Measurements from ENCODE around the gene GPR61. TPM values are rescaled to one million over a fixed set of nuclear protein-coding genes. Genes with fewer than 3 reads are reported as not detected.

GPR61 gene
- total RNA-seq, 8 experiments from 2014 or later: 0.56 to 5.8 (median 2.6) TPM

GRCh38 chr1:109543988-109544735 is 4.5 kb downstream of the GPR61 start:
- peaks cover 9 to 26% of the 10 kb centered on the region in 2 donors for H3K4me1 ChIP-seq (replicated peaks in 1 of 2)
- H3K27ac ChIP-seq: no peak overlapping the region
- WGBS, 10 experiments: 63 to 88% (median 82%) methylated on average over 3 to 12 of the region's 14 CpGs; no CpG with 5 or more reads in 4 of the 10 experiments
- H3K4me3 ChIP-seq: no peak overlapping the region
- in situ Hi-C loops (cut with MboI; ENCODE audit: low pct_unique_long_range_greater_than_20kb in 2 of 9, low sequenced_read_pairs in 9 of 9, unreplicated experiment in 9 of 9): loop anchor here (10.0 to 25.0 kb wide), 6 partner anchors 81 to 443 kb away; partner anchors contain the start of genes AHCYL1 (in 6 of the 9) and EPS8L3 (in 2 of the 9)
- no peak for ATAC-seq (replicated peaks in 6 of 8)

DNA sequence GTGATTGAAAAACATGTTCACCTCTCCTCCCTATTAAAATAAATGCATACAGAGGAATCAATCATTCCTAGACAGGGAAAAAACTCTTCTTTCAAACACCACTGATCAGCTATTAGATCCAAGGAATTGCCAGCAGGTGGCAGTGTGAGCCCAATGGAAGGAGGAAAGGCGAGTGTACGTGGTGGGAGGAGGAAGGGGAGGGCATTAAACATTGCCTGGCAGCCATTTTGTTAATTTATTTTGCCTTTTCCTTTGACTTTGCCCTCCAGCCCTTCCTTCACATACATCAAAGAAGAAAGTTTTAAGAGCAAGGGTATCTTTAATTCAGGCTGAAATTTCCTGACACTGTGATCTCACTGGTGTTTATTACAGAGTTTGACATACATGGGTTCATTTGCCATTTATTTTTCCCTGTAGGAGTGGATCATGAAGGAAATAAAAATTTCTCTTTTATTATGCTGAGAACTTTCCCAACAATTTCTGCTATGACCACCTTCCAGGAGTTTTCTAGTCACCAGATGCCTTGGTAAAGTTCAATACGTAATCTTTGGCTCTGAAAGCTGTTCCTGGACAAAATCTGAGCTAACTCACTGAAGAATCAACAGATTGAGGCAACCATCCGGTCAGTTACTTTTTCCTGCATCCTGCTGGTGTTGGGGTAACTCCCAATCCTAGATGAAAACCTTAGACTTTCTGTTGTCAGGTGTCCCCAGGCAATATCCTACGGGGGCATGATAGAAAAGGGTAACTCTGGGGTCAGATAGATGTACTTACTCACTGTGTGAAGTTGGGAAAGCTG is 6.8 kb downstream of the GPR61 start:
- in situ Hi-C loops (cut with MboI; ENCODE audit: low pct_unique_long_range_greater_than_20kb in 2 of 9, low sequenced_read_pairs in 9 of 9, unreplicated experiment in 9 of 9): loop anchor here (10.0 to 25.0 kb wide), 6 partner anchors 78 to 441 kb away; partner anchors contain the start of genes AHCYL1 (in 6 of the 9) and EPS8L3 (in 2 of the 9)
- Histone ChIP-seq H3K4me3 (peak overlapping the region; percentile 81 to 97 (median 90)), H3K27ac (peak overlapping the region; percentile 3 to 20), H3K4me1 (replicated peaks in 1 of 2) (peaks cover 15 to 33% of the 10 kb centered on the region in 2 donors)
- ATAC-seq (replicated peaks in 6 of 8): peak; percentile 26 to 51 (median 40)
- 0 to 83% (median 32%) methylated on average over 1 to 5 of the region's 5 CpGs for WGBS, 10 experiments

DNA sequence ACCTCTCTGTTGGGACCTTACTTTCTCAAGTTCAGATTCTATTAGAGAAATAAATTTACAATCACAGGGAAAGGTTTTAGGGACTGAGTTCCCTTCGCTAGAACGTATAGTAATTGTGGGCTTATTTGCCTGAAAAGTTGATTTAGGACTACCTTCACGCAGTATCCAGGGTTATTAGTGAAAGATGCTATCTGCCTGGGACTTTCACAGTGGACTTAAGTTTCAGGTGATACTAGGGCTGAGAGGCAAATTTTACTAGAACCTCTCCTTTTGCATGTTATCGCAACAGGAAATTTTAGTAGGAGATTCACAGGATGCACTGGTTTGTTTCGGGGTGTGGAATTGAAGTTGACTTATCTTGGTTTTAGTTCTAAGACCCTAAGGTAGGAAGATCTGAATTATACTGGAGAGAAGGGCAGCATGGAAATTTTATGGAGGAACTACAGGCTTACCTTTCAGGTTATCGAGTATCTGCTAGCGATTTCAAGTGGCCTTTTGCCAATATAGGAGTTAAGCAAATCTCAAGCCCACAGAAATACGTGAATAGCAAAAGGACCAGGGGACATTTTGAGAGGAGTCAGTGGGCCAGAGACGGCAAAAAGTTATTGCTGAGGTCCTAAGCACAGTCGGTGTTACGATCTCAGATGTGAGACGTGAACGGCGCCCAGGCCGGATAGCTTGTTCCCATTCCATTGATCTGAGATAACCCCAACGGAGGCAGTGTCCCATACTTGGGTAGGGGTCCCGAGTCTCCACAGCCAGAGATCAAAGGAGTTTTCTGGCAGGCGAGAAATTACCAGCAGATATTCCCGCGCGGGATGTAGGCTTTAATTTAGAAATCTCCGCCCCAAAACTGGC is 8.0 kb downstream of the GPR61 start:
- peak overlapping the region; percentile 90 to 93 for H3K27ac ChIP-seq
- peak in 7 of 8 experiments; percentile 2 to 19 (median 10) for ATAC-seq (replicated peaks in 6 of 8)
- in situ Hi-C loops (cut with MboI; ENCODE audit: low pct_unique_long_range_greater_than_20kb in 2 of 9, low sequenced_read_pairs in 9 of 9, unreplicated experiment in 9 of 9): loop anchor here (10.0 to 25.0 kb wide), 6 partner anchors 77 to 440 kb away; partner anchors contain the start of genes AHCYL1 (in 6 of the 9) and EPS8L3 (in 2 of the 9)
- peaks cover 15 to 34% of the 10 kb centered on the region in 2 donors for H3K4me1 ChIP-seq (replicated peaks in 1 of 2)
- WGBS, 10 experiments: 0 to 60% (median 15%) methylated on average over 1 to 22 of the region's 22 CpGs
- peak overlapping the region; percentile 81 to 97 (median 90) for H3K4me3 ChIP-seq

DNA sequence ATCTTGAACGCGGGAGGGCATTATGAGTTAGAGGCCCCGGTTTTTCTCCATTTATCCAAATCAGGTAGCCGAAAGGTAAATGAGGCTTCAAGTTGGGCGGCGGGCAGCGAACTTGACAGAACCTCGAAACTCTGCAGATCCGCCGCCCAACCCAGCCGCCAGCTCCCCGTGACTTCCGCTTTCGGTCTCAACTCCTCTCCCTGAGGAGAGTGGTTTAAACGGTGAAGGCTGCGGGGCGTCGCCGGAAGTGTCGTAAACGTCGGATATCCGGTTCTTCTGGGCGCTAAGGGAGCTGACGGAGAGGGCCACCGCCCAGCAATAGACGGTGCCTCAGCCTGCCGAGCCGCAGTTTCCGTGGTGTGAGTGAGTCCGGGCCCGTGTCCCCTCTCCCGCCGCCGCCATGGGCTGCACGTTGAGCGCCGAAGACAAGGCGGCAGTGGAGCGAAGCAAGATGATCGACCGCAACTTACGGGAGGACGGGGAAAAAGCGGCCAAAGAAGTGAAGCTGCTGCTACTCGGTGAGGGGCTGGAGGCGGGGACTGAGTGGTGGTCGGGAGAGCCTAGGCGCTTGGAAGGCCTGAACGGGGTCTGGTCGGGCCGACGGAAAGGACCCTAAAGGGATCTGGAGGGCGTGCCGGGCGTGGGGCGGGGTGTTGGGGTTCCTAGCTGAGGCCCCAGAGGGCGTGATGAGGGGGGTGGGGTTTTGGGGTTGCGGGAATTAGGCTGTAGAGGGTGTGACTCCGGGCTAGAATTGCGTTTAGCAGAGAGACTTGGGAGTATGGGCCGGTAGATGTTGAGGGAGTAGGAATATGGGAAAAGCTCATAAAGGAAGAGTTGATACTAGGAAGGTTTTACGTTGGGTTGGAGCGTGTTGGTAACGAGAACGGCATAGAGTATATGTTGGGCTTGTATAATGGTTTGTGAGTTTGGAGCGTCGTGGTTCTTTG is 8.9 kb downstream of the GPR61 start, which contains the start of gene GNAI3:
Gene GNAI3 (plus strand): TSS at position 295 of the 947 bp plus-strand sequence. CDS start 106 bp downstream, at position 401.
- ATAC-seq (replicated peaks in 6 of 8): peak; percentile 89 to 99 (median 98)
- 0 to 20% (median 1%) methylated on average over 1 to 39 of the region's 68 CpGs for WGBS, 10 experiments
- in situ Hi-C loops (cut with MboI; ENCODE audit: low pct_unique_long_range_greater_than_20kb in 2 of 9, low sequenced_read_pairs in 9 of 9, unreplicated experiment in 9 of 9): loop anchor here (10.0 to 25.0 kb wide), 6 partner anchors 76 to 439 kb away; partner anchors contain the start of genes AHCYL1 (in 6 of the 9) and EPS8L3 (in 2 of the 9)
- Histone ChIP-seq H3K4me3 (peak within 1 kb of the TSS; percentile 81 to 97 (median 90)), H3K4me1 (replicated peaks in 1 of 2) (peaks cover 15 to 35% of the 10 kb centered on the region in 2 donors), H3K27ac (peak within 1 kb of the TSS; percentile 90 to 93)

DNA sequence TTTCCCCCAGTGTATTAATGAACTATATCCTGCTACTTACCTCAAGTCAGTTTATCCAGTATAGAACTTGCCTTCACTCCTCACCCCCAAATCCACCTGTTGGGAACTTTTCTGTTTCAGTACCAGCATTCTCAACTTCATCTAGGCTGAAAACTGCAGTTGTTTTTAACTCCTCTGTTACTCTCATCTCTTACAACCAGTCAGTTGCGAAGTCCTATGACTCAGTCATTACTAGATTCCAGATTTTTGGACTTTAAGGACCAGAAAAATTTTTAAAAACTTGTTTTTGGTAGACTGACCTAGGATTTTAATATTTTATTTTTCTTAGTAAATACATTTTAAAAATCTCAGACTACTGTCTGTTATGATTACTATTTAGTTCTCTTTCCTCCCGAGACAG is 16.9 kb downstream of the GPR61 start:
- H3K27ac ChIP-seq: no peak overlapping the region
- no peak overlapping the region for H3K4me3 ChIP-seq
- WGBS, 10 experiments: 50 to 100% (median 90%) methylated on average over 1 to 2 of the region's 2 CpGs; no CpG with 5 or more reads in 3 of the 10 experiments
- H3K4me1 ChIP-seq (replicated peaks in 1 of 2): peaks cover 2 to 3% of the 10 kb centered on the region in 2 donors
- ATAC-seq (replicated peaks in 6 of 8): no peak
- in situ Hi-C loops (cut with MboI; ENCODE audit: low pct_unique_long_range_greater_than_20kb in 2 of 9, low sequenced_read_pairs in 9 of 9, unreplicated experiment in 9 of 9): no loop called here

DNA sequence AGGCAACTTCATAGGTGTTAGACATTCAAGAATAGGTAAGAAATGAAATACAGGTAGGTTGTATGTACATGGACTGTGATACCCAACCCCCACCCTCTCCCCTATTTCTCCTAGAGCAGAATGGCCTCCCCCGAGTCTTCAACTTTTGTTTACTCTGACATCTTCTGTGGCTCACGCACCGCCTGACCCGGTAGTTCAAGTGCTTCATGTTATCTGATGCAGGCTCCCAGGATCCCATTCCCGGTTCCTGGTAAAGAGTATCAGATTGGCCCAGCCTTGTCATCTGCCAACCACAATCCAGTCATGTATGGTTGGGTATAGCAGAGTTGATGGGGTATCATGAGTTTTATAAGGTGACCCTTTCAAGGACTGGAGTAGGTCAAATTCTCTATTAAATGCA is 17.8 kb downstream of the GPR61 start:
- Histone ChIP-seq H3K4me1 (replicated peaks in 1 of 2) (peaks cover 2 to 3% of the 10 kb centered on the region in 2 donors), H3K4me3 (no peak overlapping the region), H3K27ac (no peak overlapping the region)
- in situ Hi-C loops (cut with MboI; ENCODE audit: low pct_unique_long_range_greater_than_20kb in 2 of 9, low sequenced_read_pairs in 9 of 9, unreplicated experiment in 9 of 9): no loop called here
- no peak for ATAC-seq (replicated peaks in 6 of 8)
- WGBS, 10 experiments: 77 to 100% (median 90%) methylated on average over 2 to 5 of the region's 5 CpGs; no CpG with 5 or more reads in 3 of the 10 experiments

GRCh38 chr1:109559995-109560394 is 20.3 kb downstream of the GPR61 start:
- H3K4me3 ChIP-seq: no peak overlapping the region
- in situ Hi-C loops (cut with MboI; ENCODE audit: low pct_unique_long_range_greater_than_20kb in 2 of 9, low sequenced_read_pairs in 9 of 9, unreplicated experiment in 9 of 9): no loop called here
- no peak overlapping the region for H3K27ac ChIP-seq
- peaks cover 5 to 10% of the 10 kb centered on the region in 2 donors for H3K4me1 ChIP-seq (replicated peaks in 1 of 2)
- no peak for ATAC-seq (replicated peaks in 6 of 8)

DNA sequence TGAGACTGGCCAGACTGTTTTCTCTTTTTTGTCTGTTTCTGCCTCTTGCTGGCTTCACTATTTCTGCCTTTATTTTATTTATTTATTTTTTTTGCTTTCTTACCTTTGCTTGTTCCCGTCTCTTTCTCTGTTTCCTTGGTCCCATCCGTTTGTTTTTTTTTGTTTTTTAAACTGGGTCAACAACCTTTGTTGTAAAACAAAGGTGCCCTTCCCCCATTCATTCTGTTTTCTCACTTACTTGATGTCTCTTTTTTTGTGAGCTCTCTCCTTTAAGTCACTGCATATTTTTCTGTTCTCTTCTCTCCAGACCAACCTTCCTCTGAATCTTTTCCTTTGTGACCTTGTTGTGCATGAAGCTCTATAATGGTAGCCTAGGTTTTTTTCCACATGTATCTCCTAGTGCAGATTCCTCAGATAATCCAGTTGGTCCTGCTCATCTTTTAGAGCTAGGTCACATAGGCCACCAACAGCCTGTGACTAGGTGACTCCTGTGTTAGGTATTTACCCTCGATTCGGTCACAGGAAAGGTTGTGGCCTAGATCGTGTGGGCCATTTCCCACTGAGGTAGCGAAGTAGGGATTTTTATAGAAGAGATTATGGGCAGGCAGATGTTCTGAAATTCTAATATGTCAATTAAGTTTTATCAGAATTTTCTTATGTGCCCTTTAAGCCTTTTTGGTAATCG is 24.7 kb downstream of the GPR61 start:
- in situ Hi-C loops (cut with MboI; ENCODE audit: low pct_unique_long_range_greater_than_20kb in 2 of 9, low sequenced_read_pairs in 9 of 9, unreplicated experiment in 9 of 9): no loop called here
- no peak overlapping the region for H3K4me3 ChIP-seq
- no peak for ATAC-seq (replicated peaks in 6 of 8)
- peaks cover 5 to 8% of the 10 kb centered on the region in 2 donors for H3K4me1 ChIP-seq (replicated peaks in 1 of 2)
- WGBS, 10 experiments: 55 to 98% (median 77%) methylated on average over 3 to 7 of the region's 7 CpGs
- no peak overlapping the region for H3K27ac ChIP-seq

DNA sequence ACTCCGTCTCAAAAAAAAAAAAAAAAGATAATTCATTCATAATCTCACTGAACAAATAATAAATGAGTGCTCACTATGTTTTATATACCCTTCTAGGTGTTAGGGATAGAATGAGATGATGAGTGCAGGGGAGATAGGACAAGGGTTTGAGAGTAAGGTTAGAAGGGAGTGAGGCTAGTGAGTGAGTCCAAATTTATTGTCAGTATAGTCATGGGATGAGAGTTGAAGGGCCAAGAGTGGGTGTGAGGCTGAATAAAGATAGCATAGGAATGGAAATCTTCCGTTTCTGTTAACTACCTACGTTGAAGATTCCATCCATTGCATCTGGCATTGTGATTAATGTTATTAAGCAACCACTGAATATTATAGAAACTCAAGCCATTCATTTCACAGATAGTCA is 25.6 kb downstream of the GPR61 start:
- Histone ChIP-seq H3K4me1 (replicated peaks in 1 of 2) (peaks cover 5 to 8% of the 10 kb centered on the region in 2 donors), H3K4me3 (no peak overlapping the region), H3K27ac (no peak overlapping the region)
- 70 to 100% (median 96%) methylated on average over 2 to 3 of the region's 3 CpGs; no CpG with 5 or more reads in 1 of the 10 experiments for WGBS, 10 experiments
- no peak for ATAC-seq (replicated peaks in 6 of 8)
- in situ Hi-C loops (cut with MboI; ENCODE audit: low pct_unique_long_range_greater_than_20kb in 2 of 9, low sequenced_read_pairs in 9 of 9, unreplicated experiment in 9 of 9): no loop called here

DNA sequence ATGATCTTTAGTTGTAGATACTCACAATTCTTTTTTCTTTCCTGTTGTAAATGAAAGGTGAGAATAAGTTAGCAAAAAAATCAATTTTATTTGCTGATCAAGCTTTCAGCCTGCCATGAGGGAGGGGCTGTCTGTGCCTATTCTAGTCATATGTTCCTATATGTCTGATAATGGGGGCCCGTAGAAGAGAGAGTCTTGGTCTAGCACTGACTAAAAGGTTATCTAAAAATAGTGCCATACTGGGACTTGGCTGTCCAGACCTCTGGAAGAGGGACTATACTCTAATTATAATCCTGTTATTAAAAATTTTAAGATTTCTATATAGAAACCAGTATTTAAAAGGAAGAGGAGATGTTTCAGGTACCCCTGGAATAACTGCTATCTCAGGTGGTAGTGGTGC is 27.3 kb downstream of the GPR61 start:
- in situ Hi-C loops (cut with MboI; ENCODE audit: low pct_unique_long_range_greater_than_20kb in 2 of 9, low sequenced_read_pairs in 9 of 9, unreplicated experiment in 9 of 9): no loop called here
- no peak overlapping the region for H3K27ac ChIP-seq
- WGBS, 10 experiments: 43 to 100% (median 95%) methylated on average over 1 of the region's 1 CpG; no CpG with 5 or more reads in 4 of the 10 experiments
- H3K4me3 ChIP-seq: no peak overlapping the region
- ATAC-seq (replicated peaks in 6 of 8): no peak
- H3K4me1 ChIP-seq (replicated peaks in 1 of 2): peaks cover 5 to 8% of the 10 kb centered on the region in 2 donors
